ENCODE results near the gene MKX. TPM values are rescaled to one million over a fixed set of nuclear protein-coding genes. Genes with fewer than 3 reads are reported as not detected.

Gene MKX
- total and polyA plus RNA-seq, 9 of the 15 experiments (the other 6 are each of a cell fraction or from before 2014, with no cell fraction given): 0.07 TPM; not detected in 7

GRCh38 chr10:27626890-27627289 is 118.7 kb downstream of the MKX start:
- ChIA-PET POLR2A (no interaction called here), CTCF (ENCODE audit: low intra/inter-chr PET ratio) (no interaction called here)
- intact Hi-C loops (cut with micrococcal nuclease): no loop called here
- FAIRE-seq: no peak
- H3K4me1 ChIP-seq (replicated peaks in 1 of 2; ENCODE audit: control insufficient read depth in 2 of 2, insufficient read depth in 2 of 2, low read length in 2 of 2): no peaks in the 10 kb centered on the region
- in situ Hi-C loops (cut with MboI): no loop called here
- 0% methylated on average over 6 of the region's 6 CpGs for WGBS (ENCODE audit: insufficient coverage, low coverage, missing lambda C conversion rate)
- no peak overlapping the region for H3K27ac ChIP-seq (ENCODE audit: extremely low read depth, low read depth, low read length)
- no peak overlapping the region for H3K4me2 ChIP-seq (ENCODE audit: insufficient read depth, low read length)
- no peak for ATAC-seq
- no peak for TF ChIP-seq ZNF609 (CRISPR knock-in tag; IDR thresholded peaks at IDR 0.05; ENCODE audit: borderline replicate concordance)
- no peak for TF ChIP-seq NR1H2 (CRISPR knock-in tag; IDR thresholded peaks at IDR 0.05)
- TF ChIP-seq THRAP3 (IDR thresholded peaks at IDR 0.05; ENCODE audit: borderline replicate concordance): no peak
- no peak for TF ChIP-seq MTA3 (IDR thresholded peaks at IDR 0.05; ENCODE audit: borderline replicate concordance)
- no peak for TF ChIP-seq XRCC4 (IDR thresholded peaks at IDR 0.05; ENCODE audit: extremely low read depth, insufficient read depth, insufficient read length)
- no peak for TF ChIP-seq LARP7 (IDR thresholded peaks at IDR 0.05)
- no peak for TF ChIP-seq ZNF311 (CRISPR knock-in tag; IDR thresholded peaks at IDR 0.05)
- no peak for TF ChIP-seq POLR2AphosphoS2 (IDR thresholded peaks at IDR 0.05; ENCODE audit: low read length)
- no peak for TF ChIP-seq SAP30 (IDR thresholded peaks at IDR 0.05; ENCODE audit: borderline replicate concordance, insufficient read depth, low read depth, low read length, poor library complexity, severe bottlenecking)
- TF ChIP-seq ERF (CRISPR knock-in tag; IDR thresholded peaks at IDR 0.05): no peak
- H3K9me3 ChIP-seq (replicated peaks; ENCODE audit: control insufficient read depth, insufficient read depth, low read depth, low read length): no peaks in the 10 kb centered on the region
- no peaks in the 10 kb centered on the region for H3K36me3 ChIP-seq (ENCODE audit: control insufficient read depth, insufficient read depth, low read length)
- BruUV-seq (replicated peaks): no TSS peak
- no peak overlapping the region for H2AFZ ChIP-seq (ENCODE audit: low read depth, low read length)
- no peaks in the 10 kb centered on the region for H3K9me1 ChIP-seq (ENCODE audit: control insufficient read depth, insufficient read depth, low read length)
- H3K79me2 ChIP-seq (ENCODE audit: control insufficient read depth, insufficient read depth, low read length): no peaks in the 10 kb centered on the region
- no peaks in the 10 kb centered on the region for H4K20me1 ChIP-seq (replicated peaks; ENCODE audit: control insufficient read depth, insufficient read depth, low read length)
- no peak overlapping the region for H3K4me3 ChIP-seq
- peaks cover 13 to 25% of the 10 kb centered on the region in 2 experiments; a peak in 4 of 5 replicates for H3K27me3 ChIP-seq (ENCODE audit: control insufficient read depth in 2 of 2, insufficient read depth in 2 of 2, low read length in 2 of 2)
- H3K9ac ChIP-seq (ENCODE audit: insufficient read depth in 1 of 2, low read depth in 2 of 2, low read length in 2 of 2): no peak overlapping the region
- no peak for DNase-seq (ENCODE audit: extremely low read depth in 1 of 4, low spot score in 3 of 4)
